IPS-NIHi11 (cell line): ENCODE data around the gene PTCD1.

Experiments used
- DNase-seq: peaks from one replicate; pipeline ENCODE4 v3.0.0; 2012; ENCODE audit warnings: mixed read lengths, low spot score

PTCD1 gene

GRCh38 chr7:99368750-99369389 lies 69.7 kb downstream of the PTCD1 start:
- no peak for DNase-seq
